Endometrial microvascular endothelial cells (primary cell): ENCODE results near the gene C16orf46. TPM values are rescaled to one million over a fixed set of nuclear protein-coding genes. Genes with fewer than 3 reads are reported as not detected.

Experiments
- in situ Hi-C: cut with HindIII; loops from 2 replicates; pipeline ENCODE4 v1.10.0; 2017; ENCODE audit warnings: low sequenced_read_pairs, low pct_unique_long_range_greater_than_20kb; ENCODE audit errors: inconsistent ontology term
- total RNA-seq: library from RNA; depleted of rRNA; stranded (reverse); fragments of >200 nt; gene quantifications from one replicate; pipeline ENCODE4 v1.2.3, GENCODE V29; 2015; ENCODE audit errors: inconsistent ontology term

The C16orf46 gene
- total RNA-seq, 1 donor from 2014 or later = 0.37 TPM

DNA sequence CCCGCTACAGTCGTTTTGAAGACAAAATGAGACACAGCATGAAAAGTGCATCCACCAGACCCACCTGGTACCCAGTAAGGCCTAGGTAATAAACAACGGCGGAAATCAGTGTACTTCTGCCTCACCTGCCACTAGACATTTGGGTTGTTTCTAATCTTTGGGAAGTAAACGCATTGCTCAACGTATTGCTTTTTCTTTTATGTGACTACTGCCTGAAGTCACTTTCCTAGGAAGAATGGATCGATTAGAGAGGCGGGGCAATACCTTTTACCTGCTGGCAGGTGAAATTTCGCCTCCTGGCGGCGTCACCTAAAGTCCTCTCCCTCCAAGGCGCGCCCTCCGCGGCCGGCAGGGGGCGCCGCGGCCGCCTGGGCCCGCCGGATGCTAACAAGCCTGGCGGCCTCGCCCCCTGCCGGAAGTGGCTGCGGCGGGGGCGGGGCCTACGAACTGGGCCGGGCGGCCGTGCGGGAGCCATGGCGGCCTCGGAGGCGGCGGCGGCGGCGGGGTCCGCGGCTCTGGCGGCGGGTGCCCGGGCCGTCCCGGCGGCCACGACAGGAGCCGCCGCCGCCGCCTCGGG lies 41.6 kb downstream of the C16orf46 start, which contains the start of gene ATMIN:
TSS of gene ATMIN (plus strand) at position 445 of the 577 bp plus-strand sequence. CDS start at position 474, 29 bp downstream.
- in situ Hi-C loops = no loop called here

DNA sequence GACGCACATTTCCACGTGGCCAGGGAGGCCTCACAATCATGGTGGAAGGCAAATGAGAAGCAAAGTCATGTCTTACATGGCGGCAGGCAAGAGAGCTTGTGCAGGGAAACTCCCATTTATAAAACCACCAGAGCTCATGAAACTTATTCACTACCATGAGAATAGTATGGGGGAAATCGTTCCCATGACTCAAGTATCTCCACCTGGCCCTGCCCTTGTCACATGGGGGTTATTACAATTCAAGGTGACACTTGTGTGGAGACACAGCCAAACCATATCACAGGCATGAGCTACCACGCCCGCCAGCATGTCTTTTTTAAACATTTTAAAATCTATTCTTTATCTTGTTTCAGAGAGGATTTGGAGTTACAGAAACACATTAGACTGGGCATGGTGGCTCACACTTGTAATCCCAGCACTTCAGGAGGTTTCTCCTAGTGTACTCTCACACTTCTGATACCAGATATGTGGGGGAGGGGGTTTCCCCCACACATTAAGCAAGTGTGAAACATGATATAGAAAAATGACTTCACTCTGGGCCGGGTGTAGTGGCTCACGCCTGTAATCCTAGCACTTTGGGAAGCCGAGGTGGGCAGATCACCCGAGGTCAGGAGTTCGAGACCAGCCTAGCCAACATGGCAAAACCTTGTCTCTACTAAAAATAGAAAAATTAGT lies 47.0 kb downstream of the C16orf46 start:
- in situ Hi-C loops = no loop called here

DNA sequence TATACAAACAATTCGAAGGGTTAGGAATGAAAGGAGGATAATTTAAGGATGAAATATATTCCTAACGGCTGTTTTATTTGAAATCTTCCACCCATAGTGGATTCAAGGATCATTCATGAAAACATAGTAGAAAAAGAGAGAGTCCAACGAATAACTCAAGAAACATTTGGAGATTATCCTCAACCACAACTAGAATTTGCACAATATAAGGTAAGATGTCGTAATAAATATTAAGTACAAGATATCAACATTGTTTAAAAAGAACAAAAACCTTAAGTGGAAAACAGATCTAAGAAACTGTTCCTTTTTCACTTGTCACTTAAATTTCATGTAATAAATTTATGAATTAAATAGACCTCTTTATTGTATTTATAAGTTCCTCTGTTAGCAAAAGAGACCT lies 50.6 kb downstream of the C16orf46 start:
- in situ Hi-C loops = no loop called here

DNA sequence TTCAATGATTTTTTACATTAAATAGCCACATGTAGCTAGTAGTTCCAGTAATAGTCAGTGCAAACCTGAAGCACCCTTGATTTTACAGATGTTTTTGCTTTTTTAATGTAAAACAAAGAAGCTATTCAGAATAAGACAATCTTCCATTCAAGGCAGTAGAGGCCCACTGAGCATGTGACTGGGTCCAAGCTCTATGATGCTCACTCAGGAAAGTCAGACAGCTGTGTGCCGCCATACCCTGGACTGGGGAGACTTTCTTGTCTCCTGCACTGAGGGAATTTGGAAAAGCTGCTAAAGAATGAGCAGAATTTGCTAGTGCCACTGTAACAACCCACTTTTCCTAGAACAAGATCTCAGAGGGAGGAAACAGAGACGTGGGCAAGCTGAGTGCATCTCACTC lies 58.5 kb downstream of the C16orf46 start:
- in situ Hi-C loops = no loop called here

DNA sequence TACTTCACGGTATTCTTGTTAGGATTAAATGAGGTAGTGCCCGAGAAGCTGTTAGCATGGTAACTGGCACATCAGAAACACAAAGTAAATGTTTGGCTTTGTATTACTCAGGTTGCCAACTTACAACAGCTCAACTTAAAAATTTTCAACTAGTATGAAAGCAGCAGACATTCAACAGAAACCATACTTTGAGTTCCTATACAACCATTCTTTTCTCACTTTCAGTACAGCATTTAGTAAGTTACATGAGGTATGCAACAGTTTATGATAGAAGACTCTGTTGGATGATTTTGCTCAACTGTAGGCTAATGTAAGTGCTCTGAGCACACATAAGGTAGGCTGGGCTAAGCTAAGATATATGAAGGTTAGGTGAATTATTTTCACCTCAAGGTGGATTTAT lies 62.4 kb downstream of the C16orf46 start:
- in situ Hi-C loops = no loop called here

DNA sequence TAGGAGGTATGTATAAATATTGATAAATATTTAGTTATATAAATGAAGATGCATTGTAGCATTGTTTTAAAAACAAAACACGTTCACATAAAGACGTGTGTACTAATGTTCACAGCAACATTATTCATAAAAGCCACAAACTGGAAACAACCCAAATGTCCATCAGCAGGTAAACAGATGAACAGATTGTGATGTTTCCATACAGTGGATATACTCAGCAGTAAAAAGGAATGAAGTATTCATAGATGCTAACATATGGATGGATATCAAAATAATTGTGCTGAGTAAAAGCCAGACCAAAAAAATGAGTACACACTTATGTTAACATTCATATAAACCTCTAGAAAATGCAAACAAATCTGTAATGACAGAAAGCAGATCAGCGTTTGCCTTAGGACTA lies 64.1 kb downstream of the C16orf46 start:
- in situ Hi-C loops = no loop called here

Other genes starting within 250 kb of the C16orf46 start
- gene CMC2, start 70.4 kb downstream of the C16orf46 start, total RNA-seq = 84.9 TPM
- 39.5 TPM for gene CENPN, start 70.0 kb downstream of the C16orf46 start, total RNA-seq
- 26.9 TPM for gene ATMIN, start 41.4 kb downstream of the C16orf46 start, total RNA-seq
- 27.0 TPM for gene GCSH, start 19.2 kb upstream of the C16orf46 start, total RNA-seq
- not detected for gene BCO1, start 161.5 kb upstream of the C16orf46 start, total RNA-seq
- 13.8 TPM for gene GAN, start 237.7 kb upstream of the C16orf46 start, total RNA-seq